ENCODE results near the gene PRKCE.

GRCh38 chr2:45653122-45653913 is 1.8 kb downstream of the PRKCE start:
- TF ChIP-seq, protein P1, sequence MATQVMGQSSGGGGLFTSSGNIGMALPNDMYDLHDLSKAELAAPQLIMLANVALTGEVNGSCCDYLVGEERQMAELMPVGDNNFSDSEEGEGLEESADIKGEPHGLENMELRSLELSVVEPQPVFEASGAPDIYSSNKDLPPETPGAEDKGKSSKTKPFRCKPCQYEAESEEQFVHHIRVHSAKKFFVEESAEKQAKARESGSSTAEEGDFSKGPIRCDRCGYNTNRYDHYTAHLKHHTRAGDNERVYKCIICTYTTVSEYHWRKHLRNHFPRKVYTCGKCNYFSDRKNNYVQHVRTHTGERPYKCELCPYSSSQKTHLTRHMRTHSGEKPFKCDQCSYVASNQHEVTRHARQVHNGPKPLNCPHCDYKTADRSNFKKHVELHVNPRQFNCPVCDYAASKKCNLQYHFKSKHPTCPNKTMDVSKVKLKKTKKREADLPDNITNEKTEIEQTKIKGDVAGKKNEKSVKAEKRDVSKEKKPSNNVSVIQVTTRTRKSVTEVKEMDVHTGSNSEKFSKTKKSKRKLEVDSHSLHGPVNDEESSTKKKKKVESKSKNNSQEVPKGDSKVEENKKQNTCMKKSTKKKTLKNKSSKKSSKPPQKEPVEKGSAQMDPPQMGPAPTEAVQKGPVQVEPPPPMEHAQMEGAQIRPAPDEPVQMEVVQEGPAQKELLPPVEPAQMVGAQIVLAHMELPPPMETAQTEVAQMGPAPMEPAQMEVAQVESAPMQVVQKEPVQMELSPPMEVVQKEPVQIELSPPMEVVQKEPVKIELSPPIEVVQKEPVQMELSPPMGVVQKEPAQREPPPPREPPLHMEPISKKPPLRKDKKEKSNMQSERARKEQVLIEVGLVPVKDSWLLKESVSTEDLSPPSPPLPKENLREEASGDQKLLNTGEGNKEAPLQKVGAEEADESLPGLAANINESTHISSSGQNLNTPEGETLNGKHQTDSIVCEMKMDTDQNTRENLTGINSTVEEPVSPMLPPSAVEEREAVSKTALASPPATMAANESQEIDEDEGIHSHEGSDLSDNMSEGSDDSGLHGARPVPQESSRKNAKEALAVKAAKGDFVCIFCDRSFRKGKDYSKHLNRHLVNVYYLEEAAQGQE (IDR thresholded peaks at IDR 0.05; ENCODE audit: low read depth) = no peak
- no peak for TF ChIP-seq CTCF (IDR thresholded peaks at IDR 0.05 in 2 of 3, conservative IDR thresholded peaks at IDR 0.05 in 1 of 3; ENCODE audit: borderline replicate concordance in 1 of 3, insufficient read depth in 1 of 3, low read depth in 2 of 3, low read length in 2 of 3)
